Esophagus muscularis mucosa (tissue), 4 donors: ENCODE results near the gene PTPRT.

Source experiments
- EP300 ChIP-seq: sonication (generic); formaldehyde crosslinking; IDR thresholded peaks from one replicate; pipeline ENCODE4 v1.6.1; 2017; ENCODE audit warnings: antibody characterized with exemption
- POLR2A ChIP-seq: fragments of 450-650 bp; IDR thresholded peaks from one replicate; pipeline ENCODE4 v1.6.1; 2017; ENCODE audit warnings: antibody characterized with exemption, moderate library complexity, mild to moderate bottlenecking, low read depth
- POLR2AphosphoS5 ChIP-seq, 2 donors: sonication (generic); formaldehyde crosslinking; IDR thresholded peaks; one replicate each; pipeline ENCODE4 v1.6.1; 2017; ENCODE audit warnings: antibody characterized with exemption in 2 of 2
- TF ChIP-seq, protein P1 (sequence below), 3 experiments: fragments of 200-600 bp in 2 of 3; fragments of 450-650 bp in 1 of 3; sonication (generic) in 2 of 3; IDR thresholded peaks; one replicate each; pipeline ENCODE4 v1.5.1; 2017 to 2019; ENCODE audit warnings: antibody characterized with exemption in 3 of 3, mild to moderate bottlenecking in 2 of 3, moderate library complexity in 1 of 3

DNA sequence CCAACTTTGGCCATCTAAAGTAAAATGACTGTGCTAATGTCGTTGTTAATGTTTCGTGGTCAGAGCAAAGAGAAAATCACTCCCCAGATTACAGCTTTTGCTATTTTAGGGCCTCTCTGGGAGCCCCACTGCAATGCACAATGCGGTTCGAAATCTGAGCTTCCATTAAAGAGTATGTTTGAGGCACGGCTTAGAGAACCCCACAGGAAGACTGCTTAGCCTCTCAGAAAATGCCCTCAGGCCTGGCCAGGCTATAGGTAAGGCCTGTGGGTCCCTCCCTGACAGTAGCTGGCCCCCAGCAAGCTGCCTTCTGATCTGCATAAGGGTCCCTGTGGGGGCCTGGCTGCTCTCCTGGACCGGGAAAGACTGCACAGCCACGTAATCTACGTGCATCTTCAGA, 274.6 kb downstream of the PTPRT start:
- TF ChIP-seq POLR2AphosphoS5 (IDR thresholded peaks at IDR 0.05) (no peak), EP300 (no peak), POLR2A (no peak)
- TF ChIP-seq, protein P1, sequence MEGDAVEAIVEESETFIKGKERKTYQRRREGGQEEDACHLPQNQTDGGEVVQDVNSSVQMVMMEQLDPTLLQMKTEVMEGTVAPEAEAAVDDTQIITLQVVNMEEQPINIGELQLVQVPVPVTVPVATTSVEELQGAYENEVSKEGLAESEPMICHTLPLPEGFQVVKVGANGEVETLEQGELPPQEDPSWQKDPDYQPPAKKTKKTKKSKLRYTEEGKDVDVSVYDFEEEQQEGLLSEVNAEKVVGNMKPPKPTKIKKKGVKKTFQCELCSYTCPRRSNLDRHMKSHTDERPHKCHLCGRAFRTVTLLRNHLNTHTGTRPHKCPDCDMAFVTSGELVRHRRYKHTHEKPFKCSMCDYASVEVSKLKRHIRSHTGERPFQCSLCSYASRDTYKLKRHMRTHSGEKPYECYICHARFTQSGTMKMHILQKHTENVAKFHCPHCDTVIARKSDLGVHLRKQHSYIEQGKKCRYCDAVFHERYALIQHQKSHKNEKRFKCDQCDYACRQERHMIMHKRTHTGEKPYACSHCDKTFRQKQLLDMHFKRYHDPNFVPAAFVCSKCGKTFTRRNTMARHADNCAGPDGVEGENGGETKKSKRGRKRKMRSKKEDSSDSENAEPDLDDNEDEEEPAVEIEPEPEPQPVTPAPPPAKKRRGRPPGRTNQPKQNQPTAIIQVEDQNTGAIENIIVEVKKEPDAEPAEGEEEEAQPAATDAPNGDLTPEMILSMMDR (IDR thresholded peaks at IDR 0.05): no peak
